H1 (cell line): ENCODE measurements around the gene CCDC82. TPM values are rescaled to one million over a fixed set of nuclear protein-coding genes. Genes with fewer than 3 reads are reported as not detected.

Experiments used
- CTCF ChIA-PET: fragments of 300-600 bp; sonication (Branson Sonifier 250); formaldehyde crosslinking; loops from one replicate; lab custom pipeline; 2021; ENCODE audit not compliant: partially characterized antibody; lab: Charles Lee
- POLR2A ChIA-PET: fragments of 300-600 bp; sonication (Branson Sonifier 250); formaldehyde crosslinking; loops from one replicate; lab custom pipeline; 2021; ENCODE audit warnings: inconsistent platforms; ENCODE audit not compliant: partially characterized antibody; lab: Charles Lee
- DNase-seq, 2 experiments: peaks; one replicate each; pipeline versions ENCODE4 v3.0.0 to v3.0.0-alpha.2; 2010 to 2022; ENCODE audit warnings: low spot score in 2 of 2, low read depth in 1 of 2, mixed read lengths in 1 of 2
- FAIRE-seq: peaks from 2 replicates; lab custom pipeline; 2011; peaks lifted over from hg19 to GRCh38; lab: Jason Lieb, UNC
- H2AFZ ChIP-seq: 2 replicates; pipeline ENCODE4 v1.8.1; 2012; ENCODE audit warnings: low read length, inconsistent platforms
- H2AK5ac ChIP-seq: 2 replicates; pipeline ENCODE4 v1.6.1; 2013; ENCODE audit warnings: low read depth, low read length
- H2BK120ac ChIP-seq: replicated peaks from 2 replicates; pipeline ENCODE3; 2013; ENCODE audit warnings: low read depth, low read length, inconsistent platforms
- H2BK12ac ChIP-seq: 2 replicates; pipeline ENCODE4 v1.6.1; 2013; ENCODE audit warnings: low read depth, low read length
- H2BK15ac ChIP-seq: 2 replicates; pipeline ENCODE4 v1.6.1; 2013; ENCODE audit warnings: low read length
- H2BK20ac ChIP-seq: 2 replicates; pipeline ENCODE4 v1.6.1; 2013; ENCODE audit warnings: low read length
- H2BK5ac ChIP-seq: 2 replicates; pipeline ENCODE4 v1.6.1; 2013; ENCODE audit warnings: low read depth, low read length
- H3K14ac ChIP-seq: 2 replicates; pipeline ENCODE4 v1.6.1; 2013; ENCODE audit warnings: inconsistent platforms; ENCODE audit not compliant: insufficient read length
- H3K18ac ChIP-seq: 2 replicates; pipeline ENCODE4 v1.6.1; 2013; ENCODE audit warnings: low read length; ENCODE audit errors: extremely low read depth
- H3K23ac ChIP-seq: 2 replicates; pipeline ENCODE4 v1.6.1; 2013; ENCODE audit warnings: inconsistent platforms; ENCODE audit not compliant: insufficient read length
- H3K23me2 ChIP-seq: 2 replicates; pipeline ENCODE4 v1.6.1; 2013; ENCODE audit warnings: low read depth, low read length
- H3K27ac ChIP-seq: 2 replicates; pipeline ENCODE4 v1.6.1; 2011; ENCODE audit warnings: low read depth, low read length, inconsistent platforms
- H3K27me3 ChIP-seq, 4 experiments: replicated peaks in 1 of 4; 1 replicate in 1 of 4; 2 replicates in 3 of 4; pipeline versions ENCODE4 v1.6.1 to v1.8.1; 2011 to 2013; ENCODE audit warnings: low read length in 3 of 4, mild to moderate bottlenecking in 3 of 4, inconsistent platforms in 2 of 4, mixed read lengths in 2 of 4, moderate library complexity in 1 of 4; ENCODE audit not compliant: control insufficient read depth in 3 of 4, insufficient read depth in 3 of 4; ENCODE audit errors: extremely low read depth in 1 of 4
- H3K36me3 ChIP-seq, 4 experiments: 2 replicates each; pipeline versions ENCODE4 v1.6.1 to v1.8.1; 2011 to 2013; ENCODE audit warnings: mild to moderate bottlenecking in 4 of 4, low read length in 3 of 4, moderate library complexity in 2 of 4, control low read depth in 1 of 4, inconsistent platforms in 1 of 4; ENCODE audit not compliant: insufficient read depth in 4 of 4, control insufficient read depth in 2 of 4
- H3K4ac ChIP-seq: replicated peaks from 2 replicates; pipeline ENCODE3; 2013; ENCODE audit warnings: low read length, low read depth, mixed read lengths, inconsistent platforms; ENCODE audit not compliant: insufficient read length
- H3K4me1 ChIP-seq, 4 experiments: replicated peaks in 1 of 4; 1 replicate in 1 of 4; 2 replicates in 3 of 4; pipeline versions ENCODE4 v1.6.1 to v1.8.1; 2011 to 2013; ENCODE audit warnings: low read length in 3 of 4, inconsistent platforms in 2 of 4, mixed read lengths in 1 of 4; ENCODE audit not compliant: insufficient read depth in 4 of 4, control insufficient read depth in 3 of 4
- H3K4me2 ChIP-seq, 2 experiments: 2 replicates each; pipeline versions ENCODE4 v1.6.1 to v1.8.1; 2011 to 2013; ENCODE audit warnings: low read depth in 2 of 2, low read length in 2 of 2, control low read depth in 1 of 2, inconsistent platforms in 1 of 2, mild to moderate bottlenecking in 1 of 2; ENCODE audit not compliant: insufficient read depth in 1 of 2
- H3K4me3 ChIP-seq, 4 experiments: fragments of 200-600, 300-600 bp in 1 of 4; sonication (generic), shearing (Covaris generic), sonication (Bioruptor Twin) in 1 of 4; 2 replicates each; pipeline versions ENCODE4 v1.5.1 to v1.8.1; 2011 to 2016; ENCODE audit warnings: low read length in 4 of 4, low read depth in 3 of 4, control low read depth in 2 of 4, inconsistent platforms in 2 of 4, mild to moderate bottlenecking in 2 of 4, mixed read lengths in 1 of 4, moderate library complexity in 1 of 4; ENCODE audit not compliant: insufficient read depth in 2 of 4; ENCODE audit errors: extremely low read depth in 1 of 4
- H3K56ac ChIP-seq: replicated peaks from 2 replicates; pipeline ENCODE3; 2013; ENCODE audit warnings: low read depth, mild to moderate bottlenecking, mixed read lengths, low read length, inconsistent platforms; ENCODE audit not compliant: insufficient read length
- H3K79me1 ChIP-seq: 2 replicates; pipeline ENCODE4 v1.6.1; 2013; ENCODE audit warnings: low read depth, low read length, control low read depth
- H3K79me2 ChIP-seq, 2 experiments: 2 replicates each; pipeline versions ENCODE4 v1.6.1 to v1.8.1; 2012 to 2013; ENCODE audit warnings: low read length in 2 of 2, mild to moderate bottlenecking in 2 of 2, inconsistent platforms in 1 of 2; ENCODE audit not compliant: insufficient read depth in 2 of 2, control insufficient read depth in 1 of 2
- H3K9ac ChIP-seq, 4 experiments: replicated peaks in 1 of 4; 1 replicate in 1 of 4; 2 replicates in 3 of 4; pipeline versions ENCODE4 v1.6.1 to v1.8.1; 2011 to 2013; ENCODE audit warnings: low read depth in 3 of 4, low read length in 3 of 4, control low read depth in 2 of 4, mild to moderate bottlenecking in 2 of 4, moderate library complexity in 2 of 4, inconsistent platforms in 1 of 4; ENCODE audit errors: extremely low read depth in 1 of 4
- H3K9me3 ChIP-seq, 2 experiments: 2 replicates each; pipeline versions ENCODE4 v1.6.1 to v1.8.1; 2012 to 2013; ENCODE audit warnings: mild to moderate bottlenecking in 2 of 2, moderate library complexity in 2 of 2, control low read depth in 1 of 2, inconsistent platforms in 1 of 2, low read depth in 1 of 2, low read length in 1 of 2, mixed read lengths in 1 of 2; ENCODE audit not compliant: insufficient read depth in 2 of 2
- H4K20me1 ChIP-seq, 2 experiments: replicated peaks in 1 of 2; 2 replicates each; pipeline versions ENCODE3 to v1.8.1; 2011 to 2013; ENCODE audit warnings: inconsistent platforms in 2 of 2, low read length in 2 of 2, mild to moderate bottlenecking in 1 of 2; ENCODE audit not compliant: insufficient read depth in 2 of 2, control insufficient read depth in 1 of 2
- H4K5ac ChIP-seq: 2 replicates; pipeline ENCODE4 v1.6.1; 2013; ENCODE audit warnings: low read length, low read depth, mixed read lengths, inconsistent platforms; ENCODE audit not compliant: insufficient read length
- H4K8ac ChIP-seq: 2 replicates; pipeline ENCODE4 v1.8.0; 2013; ENCODE audit warnings: mild to moderate bottlenecking, moderate library complexity, low read length, inconsistent platforms; ENCODE audit not compliant: insufficient read depth; ENCODE audit errors: extremely low read depth
- H4K91ac ChIP-seq: replicated peaks from 2 replicates; pipeline ENCODE3; 2013; ENCODE audit warnings: low read length, mixed read lengths, inconsistent platforms; ENCODE audit not compliant: insufficient read length
- CEBPB ChIP-seq: IDR thresholded peaks from 2 replicates; pipeline ENCODE4 v1.6.1; 2012; ENCODE audit warnings: low read depth, low read length
- EZH2 ChIP-seq: fragments of 200-600 bp; sonication (generic); IDR thresholded peaks from 2 replicates; pipeline ENCODE4 v1.7.1; 2012; ENCODE audit warnings: low read depth, mild to moderate bottlenecking, moderate library complexity, low read length, inconsistent platforms; ENCODE audit not compliant: severe bottlenecking
- WGBS, 2 experiments: shearing (Covaris generic) in 1 of 2; methylation state at CpG; one replicate each; pipeline versions ENCODE4 v1.1.6 to v1.1.7; 2013 to 2015; ENCODE audit warnings: low lambda C conversion rate in 2 of 2, mixed read lengths in 2 of 2, inconsistent platforms in 1 of 2, low coverage in 1 of 2, missing lambda C conversion rate in 1 of 2; ENCODE audit not compliant: insufficient replicate concordance in 2 of 2, insufficient coverage in 1 of 2, insufficient read length in 1 of 2; ENCODE audit errors: extremely low coverage in 1 of 2, missing lambda C conversion rate in 1 of 2; 5-methylcytosine and 5-hydroxymethylcytosine counted together
- polyA plus RNA-seq, 7 experiments: library from polyadenylated mRNA; depleted of rRNA in 3 of 7; stranded (reverse) in 5 of 7; unstranded in 2 of 7; fragments of >200 nt in 5 of 7; fragments of 200-250 nt in 2 of 7; gene quantifications; 1 replicate in 5 of 7; 2 replicates in 1 of 7; 4 replicates in 1 of 7; pipeline versions ENCODE4 v1.2.1 to v1.2.3, GENCODE V29; 2011 to 2013; ENCODE audit warnings: missing spikeins in 2 of 7, mixed read lengths in 2 of 7
- total RNA-seq: library from RNA; stranded (reverse); fragmentation: NEBNext Ultra II Directional; extraction: Animal tissue kit (Norgen Biotek cat#: 25700); gene quantifications from 2 replicates; pipeline ENCODE4 v1.2.1, GENCODE V29; 2021

The CCDC82 gene
- total and polyA plus RNA-seq, 2 of the 8 experiments (the other 6 are each of a cell fraction or from before 2014, with no cell fraction given), result 6.0 to 15.2 TPM

DNA sequence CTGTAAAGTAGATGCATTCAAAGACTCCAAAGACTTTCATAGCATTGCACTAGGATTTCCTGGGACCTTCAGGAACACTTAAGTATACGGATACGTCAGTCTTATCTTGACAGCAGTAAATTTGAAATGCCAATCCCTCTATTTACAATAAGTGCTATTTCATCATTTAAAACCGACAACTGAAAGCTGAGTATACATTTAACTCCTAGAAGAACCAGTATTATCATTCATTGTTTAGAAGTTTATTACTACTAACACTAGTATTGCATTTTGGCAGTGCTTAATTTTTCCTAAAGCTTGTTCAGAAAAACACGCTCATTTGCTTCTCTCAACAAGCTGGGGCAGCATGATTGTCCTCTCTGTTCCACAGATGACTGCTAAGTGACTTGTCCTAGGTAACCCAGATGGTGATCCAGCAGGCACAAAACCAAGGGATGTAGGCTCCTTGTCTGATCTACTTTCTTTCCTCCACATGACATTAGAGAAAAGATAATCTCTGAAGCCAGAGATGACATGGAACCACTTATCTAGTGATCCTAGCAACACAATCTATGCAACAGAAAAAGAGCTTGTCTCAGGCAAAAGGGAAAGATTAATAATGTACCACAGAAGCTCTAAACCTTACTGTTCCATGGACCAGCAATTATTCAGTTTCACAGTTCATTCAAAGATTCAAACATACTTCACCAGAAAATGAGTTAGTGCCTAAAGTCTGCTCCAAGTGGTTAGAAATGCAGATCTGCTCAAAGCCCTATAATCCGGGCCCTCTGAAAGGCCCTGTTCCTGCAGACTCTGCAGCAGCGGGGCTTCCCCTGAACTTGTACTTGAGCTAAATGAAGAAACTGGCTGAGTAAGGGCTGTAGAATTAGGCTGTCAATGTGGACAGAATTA lies 51.9 kb downstream of the CCDC82 start:
- Histone ChIP-seq H3K14ac (no peak overlapping the region), H3K79me1 (no peaks in the 10 kb centered on the region; the same call in 1 of the 2 replicates), H3K27ac (no peak overlapping the region), H3K4ac (no peak overlapping the region), H3K4me1 (peaks cover 0 to 24% (median 18%) of the 10 kb centered on the region in 4 experiments; a peak in 6 of 7 replicates), H3K27me3 (peaks cover 0 to 3% (median 0%) of the 10 kb centered on the region in 4 experiments; a peak in 1 of 7 replicates), H3K9ac (no peak overlapping the region), H3K4me3 (no peak overlapping the region), H3K9me3 (no peaks in the 10 kb centered on the region), H4K20me1 (no peaks in the 10 kb centered on the region), H3K36me3 (no peaks in the 10 kb centered on the region), H3K23me2 (peaks cover 3% of the 10 kb centered on the region; the same call in 1 of the 2 replicates), H2BK5ac (no peak overlapping the region), H2BK20ac (peak overlapping the region; percentile 41; the same call in 1 of the 2 replicates), H4K91ac (no peak overlapping the region), H2BK120ac (no peak overlapping the region), H2BK12ac (peak overlapping the region; percentile 68; the same call in 1 of the 2 replicates)
- POLR2A ChIA-PET, result interaction anchor here (1.3 to 1.4 kb wide), 2 partner anchors 14 to 31 kb away, joined by 3 read pairs; no protein-coding TSS in a partner anchor
- no peak for DNase-seq
- TF ChIP-seq CEBPB, result no peak
- TF ChIP-seq EZH2, result peak; percentile 4
- TF ChIP-seq, all 59 proteins: peak for 1
- peaks cover 0 to 22% of the 10 kb centered on the region in 2 experiments; a peak in 2 of 4 replicates for H3K79me2 ChIP-seq
- H2AK5ac ChIP-seq, result no peak overlapping the region
- no peak overlapping the region for H4K8ac ChIP-seq
- no peak overlapping the region for H4K5ac ChIP-seq
- no peak for FAIRE-seq
- WGBS, 2 experiments, result 88% methylated on average over 6 of the region's 6 CpGs; no CpG with 5 or more reads in 1 of the 2 experiments
- CTCF ChIA-PET, result interaction anchor here (0.5 to 7.7 kb wide), 12 partner anchors 10 to 291 kb away, joined by 3 to 49 read pairs (median 4); no protein-coding TSS in a partner anchor
- 0 out of 2 replicates have a peak overlapping the region, but pooled peaks have one; percentile 51 for H2BK15ac ChIP-seq
- H3K4me2 ChIP-seq, result no peak overlapping the region; a peak in 1 of 4 replicates
- no peak overlapping the region for H3K56ac ChIP-seq
- H2AFZ ChIP-seq, result no peak overlapping the region
- H3K18ac ChIP-seq, result no peak overlapping the region
- H3K23ac ChIP-seq, result no peak overlapping the region
